Esophagus squamous epithelium (tissue), 5 donors: ENCODE measurements around the gene PLSCR5. TPM values are rescaled to one million over a fixed set of nuclear protein-coding genes. Genes with fewer than 3 reads are reported as not detected.

Experiments used
- DNase-seq: peaks from one replicate; lab custom pipeline; 2025; lab: John Stamatoyannopoulos, UW
- H3K27ac ChIP-seq, 4 donors: fragments of 200-600 bp; sonication (generic); one replicate each; pipeline ENCODE4 v1.5.1; 2016 to 2019; ENCODE audit warnings: mild to moderate bottlenecking in 1 of 4
- H3K27me3 ChIP-seq, 4 donors: fragments of 200-600 bp; sonication (generic); 1 replicate in 3 of 4; 2 replicates in 1 of 4; pipeline versions ENCODE4 v1.5.1 to v1.6.0; 2017 to 2021; ENCODE audit warnings: antibody characterized with exemption in 1 of 4
- H3K36me3 ChIP-seq, 3 donors: fragments of 200-600 bp; sonication (generic); one replicate each; pipeline ENCODE4 v1.5.1; 2016 to 2019
- H3K4me1 ChIP-seq, 3 donors: fragments of 200-600 bp; sonication (generic); one replicate each; pipeline ENCODE4 v1.5.1; 2017 to 2019
- H3K4me3 ChIP-seq, 4 donors: fragments of 200-600 bp; sonication (generic); 1 replicate in 3 of 4; 2 replicates in 1 of 4; pipeline ENCODE4 v1.5.1; 2016 to 2019; ENCODE audit warnings: mild to moderate bottlenecking in 2 of 4, moderate library complexity in 1 of 4
- H3K9me3 ChIP-seq, 3 donors: fragments of 200-600 bp; sonication (generic); one replicate each; pipeline ENCODE4 v1.5.1; 2016 to 2019
- POLR2A ChIP-seq, 4 donors: fragments of 450-650 bp; IDR thresholded peaks; one replicate each; pipeline ENCODE4 v1.6.1; 2017; ENCODE audit warnings: antibody characterized with exemption in 4 of 4, mild to moderate bottlenecking in 4 of 4, moderate library complexity in 3 of 4
- WGBS, 2 donors: methylation state at CpG; one replicate each; pipeline ENCODE4 v1.1.5; 2018; 5-methylcytosine and 5-hydroxymethylcytosine counted together
- intact Hi-C: fragments of 100-400 bp; cut with DNase I; formaldehyde crosslinking; loops from one replicate; pipeline ENCODE4 v1.15.0; 2022
- total RNA-seq, 4 donors: library from RNA; depleted of rRNA; stranded (reverse); fragments of >200 nt; gene quantifications; one replicate each; pipeline ENCODE4 v1.1.0, GENCODE V29; 2016
- TF ChIP-seq, protein P1 (sequence below), 6 experiments: fragments of 450-650 bp in 4 of 6; fragments of 200-600 bp in 2 of 6; sonication (generic) in 2 of 6; IDR thresholded peaks; one replicate each; pipeline ENCODE4 v1.5.1; 2016 to 2019; ENCODE audit warnings: antibody characterized with exemption in 6 of 6, mild to moderate bottlenecking in 4 of 6, moderate library complexity in 4 of 6
- donor health status: DM: yes; HTN: yes; CAD: no.

The PLSCR5 gene
- total RNA-seq, 4 donors from 2014 or later: not detected

GRCh38 chr3:146628671-146629070, 23.5 kb upstream of the PLSCR5 start:
- Histone ChIP-seq H3K4me3 (no peak overlapping the region), H3K4me1 (peaks cover 0 to 8% (median 0%) of the 10 kb centered on the region in 3 donors), H3K27me3 (no peaks in the 10 kb centered on the region), H3K9me3 (no peaks in the 10 kb centered on the region), H3K27ac (no peak overlapping the region), H3K36me3 (no peaks in the 10 kb centered on the region)
- TF ChIP-seq, protein P1, sequence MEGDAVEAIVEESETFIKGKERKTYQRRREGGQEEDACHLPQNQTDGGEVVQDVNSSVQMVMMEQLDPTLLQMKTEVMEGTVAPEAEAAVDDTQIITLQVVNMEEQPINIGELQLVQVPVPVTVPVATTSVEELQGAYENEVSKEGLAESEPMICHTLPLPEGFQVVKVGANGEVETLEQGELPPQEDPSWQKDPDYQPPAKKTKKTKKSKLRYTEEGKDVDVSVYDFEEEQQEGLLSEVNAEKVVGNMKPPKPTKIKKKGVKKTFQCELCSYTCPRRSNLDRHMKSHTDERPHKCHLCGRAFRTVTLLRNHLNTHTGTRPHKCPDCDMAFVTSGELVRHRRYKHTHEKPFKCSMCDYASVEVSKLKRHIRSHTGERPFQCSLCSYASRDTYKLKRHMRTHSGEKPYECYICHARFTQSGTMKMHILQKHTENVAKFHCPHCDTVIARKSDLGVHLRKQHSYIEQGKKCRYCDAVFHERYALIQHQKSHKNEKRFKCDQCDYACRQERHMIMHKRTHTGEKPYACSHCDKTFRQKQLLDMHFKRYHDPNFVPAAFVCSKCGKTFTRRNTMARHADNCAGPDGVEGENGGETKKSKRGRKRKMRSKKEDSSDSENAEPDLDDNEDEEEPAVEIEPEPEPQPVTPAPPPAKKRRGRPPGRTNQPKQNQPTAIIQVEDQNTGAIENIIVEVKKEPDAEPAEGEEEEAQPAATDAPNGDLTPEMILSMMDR (IDR thresholded peaks at IDR 0.05): no peak
- TF ChIP-seq POLR2A (IDR thresholded peaks at IDR 0.05): no peak
- intact Hi-C loops: no loop called here
- no peak for DNase-seq

- H3K27me3 ChIP-seq: no peaks in the 10 kb centered on the region
- no peaks in the 10 kb centered on the region for H3K36me3 ChIP-seq
- H3K27ac ChIP-seq: no peak overlapping the region
- H3K4me3 ChIP-seq: no peak overlapping the region
- TF ChIP-seq POLR2A (IDR thresholded peaks at IDR 0.05): no peak
- TF ChIP-seq, protein P1 (IDR thresholded peaks at IDR 0.05): no peak
- 87 to 88% methylated on average over 8 of the region's 8 CpGs for WGBS, 2 donors
- H3K9me3 ChIP-seq: no peaks in the 10 kb centered on the region
- intact Hi-C loops: no loop called here
- peaks cover 0 to 8% (median 0%) of the 10 kb centered on the region in 3 donors for H3K4me1 ChIP-seq
- no peak for DNase-seq
These were observed 21.4 kb upstream of the PLSCR5 start for GRCh38 chr3:146626403-146627122.

DNA sequence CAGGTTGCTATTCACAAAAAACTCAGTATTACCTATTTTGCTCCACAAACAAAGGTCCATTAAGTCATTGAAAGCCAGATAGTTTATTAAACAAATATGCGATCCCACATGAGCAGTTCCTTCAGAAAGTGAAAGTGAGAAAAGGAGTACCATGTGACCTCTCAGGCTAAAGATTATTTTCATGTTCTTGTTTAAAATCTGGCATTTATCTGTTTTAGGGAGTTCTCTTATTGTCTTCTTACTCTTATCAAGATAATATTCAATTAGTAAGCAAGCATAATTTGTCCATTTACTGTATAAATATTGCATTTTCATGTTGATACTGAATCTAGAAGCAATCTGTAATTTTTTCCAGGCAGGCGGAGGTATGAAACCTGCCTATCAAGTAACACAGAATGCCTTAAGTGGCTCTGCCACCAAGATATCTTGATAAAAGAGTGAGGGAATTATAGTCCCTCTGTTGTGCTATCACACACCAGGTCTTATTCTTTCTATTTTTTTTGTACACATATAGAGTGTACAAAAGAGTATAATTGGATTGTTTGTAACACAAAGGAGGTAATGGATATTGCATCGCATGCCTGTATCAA, 20.1 kb upstream of the PLSCR5 start:
- H3K27me3 ChIP-seq: no peaks in the 10 kb centered on the region
- 50 to 53% methylated on average over 3 of the region's 3 CpGs for WGBS, 2 donors
- H3K27ac ChIP-seq: peak overlapping the region in 1 of 4 donors; percentile 2
- H3K9me3 ChIP-seq: no peaks in the 10 kb centered on the region
- peak overlapping the region; percentile 10 to 50 (median 25) for H3K4me3 ChIP-seq
- peaks cover 0 to 8% (median 0%) of the 10 kb centered on the region in 3 donors for H3K4me1 ChIP-seq
- no peak for DNase-seq
- intact Hi-C loops: no loop called here
- H3K36me3 ChIP-seq: no peaks in the 10 kb centered on the region
- TF ChIP-seq POLR2A (IDR thresholded peaks at IDR 0.05): no peak
- TF ChIP-seq, protein P1 (IDR thresholded peaks at IDR 0.05): no peak

DNA sequence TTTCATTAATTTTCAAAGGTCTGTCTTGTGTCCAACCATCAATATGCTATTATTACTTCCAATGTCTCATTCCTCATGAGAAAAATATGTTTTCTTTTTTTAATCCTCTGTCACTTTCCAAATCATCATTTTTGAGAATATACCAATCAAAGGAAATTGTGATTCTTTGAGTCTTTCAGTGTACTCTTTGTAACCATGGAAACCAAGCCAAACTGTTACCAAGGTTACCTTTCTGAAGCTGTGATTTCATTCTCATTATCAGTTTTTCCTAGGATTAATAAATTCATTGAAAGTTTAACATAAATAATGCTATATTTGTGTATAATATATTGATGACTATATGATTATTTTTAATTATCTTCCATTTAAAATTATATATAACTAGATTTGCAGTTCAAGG, 16.6 kb upstream of the PLSCR5 start:
- H3K36me3 ChIP-seq: no peaks in the 10 kb centered on the region
- intact Hi-C loops: no loop called here
- H3K4me1 ChIP-seq: peaks cover 0 to 8% (median 0%) of the 10 kb centered on the region in 3 donors
- H3K4me3 ChIP-seq: no peak overlapping the region
- TF ChIP-seq POLR2A (IDR thresholded peaks at IDR 0.05): no peak
- TF ChIP-seq, protein P1 (IDR thresholded peaks at IDR 0.05): no peak
- no peaks in the 10 kb centered on the region for H3K27me3 ChIP-seq
- no peak overlapping the region for H3K27ac ChIP-seq
- no peak for DNase-seq
- H3K9me3 ChIP-seq: no peaks in the 10 kb centered on the region

- Histone ChIP-seq H3K4me1 (no peaks in the 10 kb centered on the region), H3K36me3 (no peaks in the 10 kb centered on the region), H3K4me3 (no peak overlapping the region), H3K9me3 (no peaks in the 10 kb centered on the region), H3K27me3 (no peaks in the 10 kb centered on the region), H3K27ac (no peak overlapping the region)
- no peak for DNase-seq
- 69% methylated on average over 2 of the region's 2 CpGs for WGBS, 2 donors
- intact Hi-C loops: no loop called here
- no peak for TF ChIP-seq POLR2A (IDR thresholded peaks at IDR 0.05)
- TF ChIP-seq, protein P1 (IDR thresholded peaks at IDR 0.05): no peak
These were observed 6.9 kb upstream of the PLSCR5 start for GRCh38 chr3:146612015-146612414.
